Esophagus muscularis mucosa (tissue), 4 donors: ENCODE data around the gene ZBTB18. TPM values are rescaled to one million over a fixed set of nuclear protein-coding genes. Genes with fewer than 3 reads are reported as not detected.

Source experiments
- DNase-seq: peaks from one replicate; pipeline ENCODE4 v3.0.0-alpha.2; 2017; ENCODE audit errors: extremely low spot score
- H3K27ac ChIP-seq, 4 donors: fragments of 200-600 bp; sonication (generic); replicated peaks in 1 of 4; 1 replicate in 3 of 4; 2 replicates in 1 of 4; pipeline ENCODE4 v1.5.1; 2016 to 2019; ENCODE audit warnings: mild to moderate bottlenecking in 1 of 4
- H3K27me3 ChIP-seq, 4 donors: fragments of 200-600 bp; sonication (generic); one replicate each; pipeline versions ENCODE4 v1.5.1 to v1.6.0; 2016 to 2019
- H3K36me3 ChIP-seq, 4 donors: fragments of 200-600 bp; sonication (generic); one replicate each; pipeline ENCODE4 v1.5.1; 2016 to 2019
- H3K4me1 ChIP-seq, 4 donors: fragments of 200-600 bp; sonication (generic); one replicate each; pipeline ENCODE4 v1.5.1; 2016 to 2019
- H3K4me3 ChIP-seq, 4 donors: fragments of 200-600 bp; sonication (generic); 1 replicate in 2 of 4; 2 replicates in 2 of 4; pipeline ENCODE4 v1.5.1; 2016 to 2019; ENCODE audit warnings: mild to moderate bottlenecking in 4 of 4, moderate library complexity in 1 of 4
- H3K9me3 ChIP-seq, 4 donors: fragments of 200-600 bp; sonication (generic); 1 replicate in 3 of 4; 2 replicates in 1 of 4; pipeline ENCODE4 v1.5.1; 2016 to 2019
- EP300 ChIP-seq: sonication (generic); formaldehyde crosslinking; IDR thresholded peaks from one replicate; pipeline ENCODE4 v1.6.1; 2017; ENCODE audit warnings: antibody characterized with exemption
- POLR2A ChIP-seq: fragments of 450-650 bp; IDR thresholded peaks from one replicate; pipeline ENCODE4 v1.6.1; 2017; ENCODE audit warnings: antibody characterized with exemption, moderate library complexity, mild to moderate bottlenecking, low read depth
- POLR2AphosphoS5 ChIP-seq, 2 donors: sonication (generic); formaldehyde crosslinking; IDR thresholded peaks; one replicate each; pipeline ENCODE4 v1.6.1; 2017; ENCODE audit warnings: antibody characterized with exemption in 2 of 2
- WGBS: methylation state at CpG from one replicate; pipeline ENCODE4 v1.1.5; 2018; 5-methylcytosine and 5-hydroxymethylcytosine counted together
- intact Hi-C: fragments of 100-400 bp; cut with DNase I; formaldehyde crosslinking; loops from one replicate; pipeline ENCODE4 v1.15.1; 2023
- total RNA-seq, 4 donors: library from RNA; depleted of rRNA; stranded (reverse); fragments of >200 nt; gene quantifications; one replicate each; pipeline versions ENCODE4 v1.1.0 to v1.2.1, GENCODE V29; 2016
- TF ChIP-seq, protein P1 (sequence below), 3 experiments: fragments of 200-600 bp in 2 of 3; fragments of 450-650 bp in 1 of 3; sonication (generic) in 2 of 3; IDR thresholded peaks; one replicate each; pipeline ENCODE4 v1.5.1; 2017 to 2019; ENCODE audit warnings: antibody characterized with exemption in 3 of 3, mild to moderate bottlenecking in 2 of 3, moderate library complexity in 1 of 3

ZBTB18 gene
- total RNA-seq, 4 donors from 2014 or later, result 15.0 to 23.7 (median 18.2) TPM

DNA sequence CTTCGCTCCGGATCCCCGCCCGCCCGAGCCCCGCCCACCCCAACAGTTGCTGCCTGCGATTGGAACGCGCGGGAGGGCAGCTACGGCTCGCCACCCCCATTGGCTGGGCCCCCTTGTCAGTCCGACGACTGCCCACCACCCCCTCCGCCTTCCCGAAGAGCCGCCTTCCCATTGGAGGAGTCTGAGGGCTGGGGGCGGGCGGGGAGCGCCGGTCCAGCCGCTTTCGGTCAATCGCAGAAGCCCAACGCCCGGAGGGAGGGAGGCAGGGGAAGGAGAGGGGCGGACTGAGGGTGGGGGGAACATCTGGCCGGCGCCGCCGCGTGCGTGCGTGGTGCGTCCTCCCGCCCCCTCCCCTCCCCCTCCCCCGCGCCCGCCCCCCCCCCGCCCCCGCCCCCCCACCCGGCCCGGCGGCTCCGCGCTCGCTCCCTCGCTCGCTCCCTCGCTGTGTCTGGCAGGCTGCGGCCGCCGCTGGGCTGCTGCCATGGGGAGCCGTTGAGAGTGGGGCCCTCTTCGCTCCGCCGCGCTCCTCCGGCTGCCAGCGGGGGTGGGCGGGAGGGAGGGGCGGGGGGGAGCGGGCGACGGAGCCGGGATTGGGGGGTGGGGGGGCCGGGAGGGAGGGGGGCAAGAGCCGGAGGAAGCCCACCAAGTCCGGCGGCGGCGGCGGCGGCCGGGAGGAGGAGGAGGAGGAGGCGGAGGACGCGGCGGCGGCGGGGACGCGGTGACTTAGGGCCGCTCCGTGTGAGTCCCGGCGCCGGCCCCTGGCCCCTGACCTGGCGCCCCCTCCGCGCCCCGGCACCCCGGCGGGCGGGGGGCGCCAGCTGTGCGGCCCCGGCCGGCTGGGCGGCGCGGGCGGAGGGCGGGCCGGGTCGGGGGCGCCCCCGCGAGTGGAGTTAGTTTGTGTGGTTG lies 2.6 kb upstream of the ZBTB18 start:
- Histone ChIP-seq H3K9me3 (no peaks in the 10 kb centered on the region), H3K36me3 (no peaks in the 10 kb centered on the region), H3K4me1 (peaks cover 29 to 46% (median 41%) of the 10 kb centered on the region in 4 donors), H3K27ac (peak overlapping the region; percentile 95 to 99 (median 96)), H3K4me3 (peak overlapping the region; percentile 71 to 97 (median 84)), H3K27me3 (no peaks in the 10 kb centered on the region)
- DNase-seq, result peak; percentile 99
- 0% methylated on average over 21 of the region's 109 CpGs for WGBS
- intact Hi-C loops, result loop anchor here (5.0 to 10.0 kb wide), 3 partner anchors 114 to 704 kb away; no protein-coding TSS in a partner anchor
- TF ChIP-seq, protein P1, sequence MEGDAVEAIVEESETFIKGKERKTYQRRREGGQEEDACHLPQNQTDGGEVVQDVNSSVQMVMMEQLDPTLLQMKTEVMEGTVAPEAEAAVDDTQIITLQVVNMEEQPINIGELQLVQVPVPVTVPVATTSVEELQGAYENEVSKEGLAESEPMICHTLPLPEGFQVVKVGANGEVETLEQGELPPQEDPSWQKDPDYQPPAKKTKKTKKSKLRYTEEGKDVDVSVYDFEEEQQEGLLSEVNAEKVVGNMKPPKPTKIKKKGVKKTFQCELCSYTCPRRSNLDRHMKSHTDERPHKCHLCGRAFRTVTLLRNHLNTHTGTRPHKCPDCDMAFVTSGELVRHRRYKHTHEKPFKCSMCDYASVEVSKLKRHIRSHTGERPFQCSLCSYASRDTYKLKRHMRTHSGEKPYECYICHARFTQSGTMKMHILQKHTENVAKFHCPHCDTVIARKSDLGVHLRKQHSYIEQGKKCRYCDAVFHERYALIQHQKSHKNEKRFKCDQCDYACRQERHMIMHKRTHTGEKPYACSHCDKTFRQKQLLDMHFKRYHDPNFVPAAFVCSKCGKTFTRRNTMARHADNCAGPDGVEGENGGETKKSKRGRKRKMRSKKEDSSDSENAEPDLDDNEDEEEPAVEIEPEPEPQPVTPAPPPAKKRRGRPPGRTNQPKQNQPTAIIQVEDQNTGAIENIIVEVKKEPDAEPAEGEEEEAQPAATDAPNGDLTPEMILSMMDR (IDR thresholded peaks at IDR 0.05), result no peak
- TF ChIP-seq POLR2AphosphoS5 (IDR thresholded peaks at IDR 0.05) (peak in 1 of 2 donors; percentile 41), EP300 (no peak), POLR2A (no peak)

DNA sequence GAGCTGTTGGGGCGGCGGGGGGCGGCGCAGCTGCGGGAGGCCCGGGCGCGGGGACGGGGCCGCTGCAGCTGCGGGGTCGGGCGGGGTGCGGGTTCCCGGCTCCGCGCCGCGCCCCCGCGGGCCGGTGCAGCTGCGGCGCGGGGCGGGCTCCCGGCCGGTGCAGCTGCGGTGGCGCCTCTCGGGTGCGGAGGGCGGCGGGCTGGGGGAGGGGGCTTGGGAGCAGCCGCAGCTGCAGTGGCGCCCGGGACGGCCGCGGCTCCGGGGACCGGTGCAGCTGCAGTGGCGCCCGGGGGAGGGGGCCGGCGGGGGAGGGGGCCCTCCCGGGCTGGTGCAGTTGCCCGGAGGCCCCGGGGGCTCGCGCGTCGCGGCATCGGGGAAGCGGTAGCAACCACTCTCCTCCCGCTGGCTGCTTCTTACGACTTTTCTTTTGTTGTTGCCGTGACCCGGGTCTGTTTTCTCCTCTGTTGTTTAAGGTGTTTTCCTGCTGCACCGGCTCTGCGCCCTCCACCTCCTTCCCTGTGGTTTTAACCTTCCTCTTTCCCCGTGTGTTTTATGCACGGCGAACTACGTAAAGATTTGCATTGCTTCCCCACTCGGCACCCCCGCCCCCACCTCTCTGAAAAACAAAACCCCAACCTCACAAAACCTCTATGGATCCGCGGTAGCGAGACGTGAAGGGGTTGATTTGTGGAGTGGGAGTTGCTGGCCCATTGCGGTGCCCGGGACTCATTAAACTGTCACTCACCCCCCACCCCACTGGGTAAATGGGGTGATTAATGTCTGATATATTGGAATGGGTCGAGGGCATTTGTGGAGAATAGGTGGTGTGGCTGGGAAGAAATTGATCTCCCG lies 1.7 kb upstream of the ZBTB18 start:
- Histone ChIP-seq H3K4me3 (peak overlapping the region; percentile 71 to 97 (median 84)), H3K4me1 (peaks cover 29 to 53% (median 44%) of the 10 kb centered on the region in 4 donors), H3K9me3 (no peaks in the 10 kb centered on the region), H3K27me3 (no peaks in the 10 kb centered on the region), H3K27ac (peak overlapping the region; percentile 94 to 99 (median 96)), H3K36me3 (peaks cover under 1 to 8% (median 7%) of the 10 kb centered on the region in 4 donors)
- DNase-seq, result no peak
- intact Hi-C loops, result loop anchor here (5.0 to 10.0 kb wide), 3 partner anchors 113 to 705 kb away; no protein-coding TSS in a partner anchor
- TF ChIP-seq POLR2A, result no peak
- no peak for TF ChIP-seq EP300
- no peak for TF ChIP-seq POLR2AphosphoS5 (IDR thresholded peaks at IDR 0.05)
- TF ChIP-seq, protein P1 (IDR thresholded peaks at IDR 0.05), result no peak
- WGBS, result under 1% methylated on average over 50 of the region's 76 CpGs

DNA sequence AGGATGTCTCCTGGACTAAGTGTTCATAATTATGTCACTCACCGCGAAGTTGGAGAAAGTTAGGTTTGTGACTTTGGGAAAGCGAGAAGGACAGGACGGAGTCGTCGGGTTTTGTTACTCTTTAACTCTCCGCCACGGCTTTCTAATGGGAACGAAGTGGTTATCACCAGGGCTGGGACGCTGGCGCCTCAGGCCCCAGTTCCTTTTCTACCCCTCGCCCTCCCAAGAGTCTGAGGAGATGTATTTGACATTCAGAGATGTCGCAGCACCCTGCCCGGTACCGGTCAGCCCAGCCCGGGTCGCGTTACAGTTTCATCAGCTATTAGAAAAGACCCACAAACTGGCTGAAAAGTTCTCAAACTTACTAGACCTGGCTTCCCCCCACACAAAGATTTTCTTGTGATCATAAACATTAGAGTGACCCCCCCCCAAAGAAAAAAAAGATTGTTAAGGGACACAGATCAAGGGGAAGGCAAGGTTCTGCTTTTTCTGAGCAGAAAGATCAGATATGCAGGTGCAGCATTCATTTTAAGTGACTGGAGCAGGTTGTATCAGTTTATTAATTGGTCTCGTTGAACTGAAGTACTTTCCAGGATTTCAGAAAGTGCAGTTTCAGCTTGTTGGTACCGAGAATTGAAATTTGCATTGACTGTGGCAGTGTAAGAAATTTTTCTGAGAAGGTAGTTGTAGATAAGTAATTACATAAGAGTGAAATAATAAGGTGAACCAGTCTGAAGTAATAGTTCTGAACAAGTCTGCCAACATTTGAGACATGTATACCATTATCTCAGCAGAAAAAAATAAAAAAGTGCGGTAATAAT lies 859 bp upstream of the ZBTB18 start:
- peak overlapping the region; percentile 71 to 97 (median 84) for H3K4me3 ChIP-seq
- intact Hi-C loops, result no loop called here
- no peak for DNase-seq
- H3K4me1 ChIP-seq, result peaks cover 29 to 59% (median 45%) of the 10 kb centered on the region in 4 donors
- peak overlapping the region; percentile 94 to 99 (median 96) for H3K27ac ChIP-seq
- WGBS, result 2% methylated on average over 13 of the region's 21 CpGs
- peaks cover 9 to 16% (median 15%) of the 10 kb centered on the region in 4 donors for H3K36me3 ChIP-seq
- no peaks in the 10 kb centered on the region for H3K9me3 ChIP-seq
- no peaks in the 10 kb centered on the region for H3K27me3 ChIP-seq
- no peak for TF ChIP-seq POLR2AphosphoS5 (IDR thresholded peaks at IDR 0.05)

DNA sequence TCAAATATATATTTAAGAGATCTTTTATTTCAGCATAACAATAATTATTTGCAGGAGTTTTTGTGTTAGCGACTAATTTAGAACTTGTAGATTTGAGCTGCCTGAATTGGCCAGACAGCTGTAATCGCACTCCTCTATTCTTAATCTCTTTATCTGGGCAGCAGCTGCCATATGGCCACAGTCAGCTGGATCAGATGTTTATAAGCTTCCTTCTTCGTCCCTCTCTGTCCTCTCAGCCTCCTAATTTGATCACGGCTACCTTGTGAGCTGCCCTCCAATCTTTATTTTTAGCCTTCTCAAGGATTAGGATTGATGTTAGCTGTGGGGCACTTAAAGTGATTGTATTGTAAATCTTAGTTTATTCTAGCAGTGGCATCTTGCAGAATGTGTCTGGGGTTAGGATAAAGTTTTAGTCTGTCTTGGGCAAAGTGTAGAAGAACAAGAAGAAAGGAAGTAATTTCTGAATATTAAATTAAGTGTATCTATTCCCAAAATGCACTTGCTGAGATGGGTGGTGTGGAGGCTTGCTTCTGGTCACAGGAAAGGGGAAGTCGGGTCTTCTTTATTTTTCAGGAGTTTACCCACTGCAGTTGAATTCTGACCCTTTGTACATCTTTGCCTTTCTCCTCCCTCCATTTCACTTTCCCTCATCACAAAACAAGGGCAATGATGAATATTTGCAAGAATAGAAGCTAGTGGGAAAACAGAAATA lies 1.1 kb downstream of the ZBTB18 start:
- Histone ChIP-seq H3K27ac (peak overlapping the region; percentile 94 to 99 (median 96)), H3K4me3 (peak overlapping the region in 2 of 4 donors; percentile 1 to 85), H3K27me3 (no peaks in the 10 kb centered on the region), H3K9me3 (no peaks in the 10 kb centered on the region), H3K36me3 (peaks cover 9 to 25% (median 17%) of the 10 kb centered on the region in 4 donors), H3K4me1 (peaks cover 25 to 72% (median 53%) of the 10 kb centered on the region in 4 donors)
- DNase-seq, result no peak
- TF ChIP-seq POLR2A, result no peak
- no peak for TF ChIP-seq EP300
- TF ChIP-seq, protein P1 (IDR thresholded peaks at IDR 0.05), result no peak
- no peak for TF ChIP-seq POLR2AphosphoS5 (IDR thresholded peaks at IDR 0.05)
- WGBS, result 19% methylated on average over 5 of the region's 5 CpGs
- intact Hi-C loops, result no loop called here
